HepG2 (cell line): ENCODE measurements around the gene HELZ. TPM values are rescaled to one million over a fixed set of nuclear protein-coding genes. Genes with fewer than 3 reads are reported as not detected.

Source experiments
- ATAC-seq: fragments of 200-7000 bp; cut with Tn5 transposase; 3 replicates; pipeline ENCODE4 v1.9.1; 2020; ENCODE audit warnings: mild to moderate bottlenecking, moderate library complexity
- BruUV-seq: library from RNA; stranded (reverse); fragments of 400-500 nt; replicated peaks from 2 replicates; lab custom pipeline; 2021; lab: Mats Ljungman, UMichigan
- CTCF ChIA-PET: fragments of 300-600 bp; formaldehyde crosslinking; extraction: SDS; loops from one replicate; lab custom pipeline; 2021; ENCODE audit warnings: low total read pairs, inconsistent platforms, low intra/inter-chr PET ratio; lab: Yijun Ruan, JAX
- POLR2A ChIA-PET: fragments of 350-600 bp; sonication (Branson Sonifier 250); formaldehyde crosslinking; loops from one replicate; lab custom pipeline; 2020; ENCODE audit warnings: antibody characterized with exemption, inconsistent platforms; lab: Yijun Ruan, JAX
- DNase-seq: peaks from one replicate; pipeline ENCODE4 v3.0.0-alpha.2; 2015; ENCODE audit warnings: low spot score
- FAIRE-seq: peaks from 3 replicates; lab custom pipeline; 2011; peaks lifted over from hg19 to GRCh38; lab: Jason Lieb, UNC
- H2AFZ ChIP-seq: one replicate; pipeline ENCODE4 v1.6.1; 2011; ENCODE audit warnings: low read length, inconsistent platforms
- H3K27ac ChIP-seq: fragments of 300-600 bp; 3 replicates; pipeline ENCODE4 v1.8.0; 2011; ENCODE audit warnings: mixed run types, mild to moderate bottlenecking, mixed read lengths, low read length, inconsistent platforms; ENCODE audit not compliant: insufficient read depth; ENCODE audit errors: extremely low read length
- H3K27me3 ChIP-seq, 2 experiments: fragments of 200-600 bp in 1 of 2; 2 replicates in 1 of 2; 3 replicates in 1 of 2; pipeline versions ENCODE4 v1.6.0 to v1.8.0; 2011; ENCODE audit warnings: low read length in 2 of 2, mild to moderate bottlenecking in 2 of 2, moderate library complexity in 2 of 2, inconsistent platforms in 1 of 2; ENCODE audit not compliant: insufficient read depth in 2 of 2, control insufficient read depth in 1 of 2
- H3K36me3 ChIP-seq, 2 experiments: fragments of 200-600 bp in 1 of 2; replicated peaks in 1 of 2; 2 replicates in 1 of 2; 3 replicates in 1 of 2; pipeline versions ENCODE4 v1.5.1 to v1.8.0; 2011; ENCODE audit warnings: low read length in 2 of 2, inconsistent platforms in 1 of 2; ENCODE audit not compliant: insufficient read depth in 2 of 2, control insufficient read depth in 1 of 2
- H3K4me1 ChIP-seq: 2 replicates; pipeline ENCODE4 v1.5.1; 2012; ENCODE audit warnings: low read length, inconsistent platforms; ENCODE audit not compliant: insufficient read depth
- H3K4me2 ChIP-seq: 2 replicates; pipeline ENCODE4 v1.6.0; 2011; ENCODE audit warnings: low read depth, low read length, inconsistent platforms
- H3K4me3 ChIP-seq, 3 experiments: fragments of 200-600 bp in 1 of 3; sonication (generic), shearing (Covaris generic) in 1 of 3; replicated peaks in 1 of 3; 2 replicates each; pipeline ENCODE4 v1.5.1; 2011 to 2016; ENCODE audit warnings: low read length in 3 of 3, inconsistent platforms in 2 of 3, low read depth in 2 of 3, mild to moderate bottlenecking in 2 of 3, control low read depth in 1 of 3, mixed read lengths in 1 of 3; ENCODE audit not compliant: insufficient read depth in 1 of 3
- H3K79me2 ChIP-seq: one replicate; pipeline ENCODE4 v1.6.1; 2011; ENCODE audit warnings: low read length, inconsistent platforms; ENCODE audit not compliant: insufficient read depth
- H3K9ac ChIP-seq: 2 replicates; pipeline ENCODE4 v1.6.0; 2011; ENCODE audit warnings: mild to moderate bottlenecking, low read depth, low read length, inconsistent platforms; ENCODE audit not compliant: insufficient read depth
- H3K9me3 ChIP-seq: 2 replicates; pipeline ENCODE4 v1.5.1; 2012; ENCODE audit warnings: mild to moderate bottlenecking, low read length
- H4K20me1 ChIP-seq: 2 replicates; pipeline ENCODE4 v1.6.0; 2011; ENCODE audit warnings: inconsistent platforms, mild to moderate bottlenecking, low read length, moderate library complexity; ENCODE audit not compliant: insufficient read depth
- ARNTL ChIP-seq: sonication (generic); formaldehyde crosslinking; IDR thresholded peaks from 2 replicates; pipeline ENCODE4 v1.4.0; 2020; ENCODE audit warnings: mild to moderate bottlenecking, missing genetic modification reagents
- HDAC6 ChIP-seq: fragments of 200-600 bp; sonication (generic); IDR thresholded peaks from 2 replicates; pipeline ENCODE4 v1.7.0; 2017; ENCODE audit warnings: mild to moderate bottlenecking, antibody characterized with exemption, low read length, low read depth
- NFYB ChIP-seq: sonication (generic); formaldehyde crosslinking; IDR thresholded peaks from 2 replicates; pipeline ENCODE4 v1.4.0; 2020; ENCODE audit warnings: missing genetic modification reagents
- PCBP2 ChIP-seq: fragments of 200-400 bp; formaldehyde crosslinking; optimal IDR thresholded peaks from 2 replicates; pipeline ENCODE3; 2018; ENCODE audit warnings: low read length, low read depth; ENCODE audit not compliant: poor library complexity, severe bottlenecking
- POLR2A ChIP-seq, 2 experiments: IDR thresholded peaks; 2 replicates each; pipeline ENCODE4 v1.6.1; 2011; ENCODE audit warnings: low read depth in 2 of 2, low read length in 2 of 2, mild to moderate bottlenecking in 1 of 2, moderate library complexity in 1 of 2; ENCODE audit not compliant: insufficient read depth in 1 of 2
- POLR2G ChIP-seq: fragments of 200-400 bp; formaldehyde crosslinking; IDR thresholded peaks from 2 replicates; pipeline ENCODE4 v1.6.1; 2018; ENCODE audit warnings: mild to moderate bottlenecking, low read depth, low read length, moderate library complexity
- SIX1 ChIP-seq: sonication (generic); formaldehyde crosslinking; IDR thresholded peaks from 2 replicates; pipeline ENCODE4 v1.4.0; 2020; ENCODE audit warnings: missing genetic modification reagents, borderline replicate concordance
- SKI ChIP-seq: fragments of 450-650 bp; IDR thresholded peaks from one replicate; pipeline ENCODE4 v1.6.1; 2018; ENCODE audit warnings: mild to moderate bottlenecking; ENCODE audit not compliant: partially characterized antibody
- TAF15 ChIP-seq: fragments of 200-400 bp; formaldehyde crosslinking; IDR thresholded peaks from one replicate; pipeline ENCODE4 v1.6.1; 2018; ENCODE audit warnings: mild to moderate bottlenecking, low read depth, low read length; ENCODE audit not compliant: poor library complexity, severe bottlenecking
- TOPORS ChIP-seq: sonication (generic); formaldehyde crosslinking; IDR thresholded peaks from 2 replicates; pipeline ENCODE4 v1.8.0; 2023; ENCODE audit warnings: mild to moderate bottlenecking, missing genetic modification reagents
- TRAFD1 ChIP-seq: sonication (generic); formaldehyde crosslinking; IDR thresholded peaks from 2 replicates; pipeline ENCODE4 v1.5.1; 2020; ENCODE audit warnings: missing genetic modification reagents, mild to moderate bottlenecking, borderline replicate concordance
- ZBTB7B ChIP-seq: sonication (generic); formaldehyde crosslinking; IDR thresholded peaks from 2 replicates; pipeline ENCODE4 v1.4.0; 2020; ENCODE audit warnings: missing genetic modification reagents
- ZNF326 ChIP-seq: sonication (generic); formaldehyde crosslinking; IDR thresholded peaks from 2 replicates; pipeline ENCODE4 v1.4.0; 2020; ENCODE audit warnings: missing genetic modification reagents, borderline replicate concordance
- ZNF530 ChIP-seq: sonication (generic); formaldehyde crosslinking; IDR thresholded peaks from 2 replicates; pipeline ENCODE4 v1.5.0; 2020; ENCODE audit warnings: low read depth, mild to moderate bottlenecking, missing genetic modification reagents
- ZNF549 ChIP-seq: sonication (generic); formaldehyde crosslinking; IDR thresholded peaks from 2 replicates; pipeline ENCODE4 v1.5.0; 2020; ENCODE audit warnings: missing genetic modification reagents
- ZNF629 ChIP-seq: sonication (generic); formaldehyde crosslinking; conservative IDR thresholded peaks from 2 replicates; pipeline ENCODE4 v1.5.0; 2020; ENCODE audit warnings: missing genetic modification reagents
- WGBS: methylation state at CpG from one replicate; pipeline ENCODE4 v1.1.6; 2017; ENCODE audit warnings: low lambda C conversion rate; 5-methylcytosine and 5-hydroxymethylcytosine counted together
- in situ Hi-C: cut with HindIII; loops from 2 replicates; pipeline ENCODE4 v1.10.0; 2017; ENCODE audit warnings: low pct_unique_long_range_greater_than_20kb; ENCODE audit not compliant: extremely low pct_ligation_motif_present
- intact Hi-C: fragments of 100-400 bp; cut with micrococcal nuclease; formaldehyde crosslinking; loops from one replicate; pipeline ENCODE4 v1.10.0; 2022; ENCODE audit not compliant: unreplicated experiment
- polyA plus RNA-seq, 8 experiments: library from polyadenylated mRNA; depleted of rRNA in 3 of 8; stranded (reverse) in 7 of 8; unstranded in 1 of 8; fragments of >200 nt; fragmentation: Illumina TruSeq in 4 of 8; extraction: Trizol in 4 of 8; gene quantifications; 2 replicates each; pipeline versions ENCODE4 v1.2.1 to v1.2.3, GENCODE V29; 2011 to 2016; ENCODE audit warnings: low read depth in 4 of 8, missing spikeins in 1 of 8, mixed read lengths in 1 of 8; ENCODE audit not compliant: insufficient read depth in 1 of 8
- total RNA-seq, 5 experiments: library from RNA; depleted of rRNA; stranded (reverse); fragments of >200 nt; fragmentation: Illumina TruSeq; extraction: Trizol; gene quantifications; 2 replicates each; pipeline ENCODE4 v1.2.3, GENCODE V29; 2016; ENCODE audit warnings: low read depth in 1 of 5

Gene HELZ
- total and polyA plus RNA-seq, 2 of the 13 experiments (the other 11 are each of a cell fraction or from before 2014, with no cell fraction given), result 35.3 to 52.4 TPM

- FAIRE-seq, result no peak
- Histone ChIP-seq H3K9me3 (no peaks in the 10 kb centered on the region), H3K9ac (no peak overlapping the region), H2AFZ (no peak overlapping the region), H3K4me1 (no peaks in the 10 kb centered on the region), H4K20me1 (no peaks in the 10 kb centered on the region), H3K27ac (no peak overlapping the region), H3K36me3 (no peaks in the 10 kb centered on the region), H3K4me3 (no peak overlapping the region), H3K4me2 (no peak overlapping the region), H3K27me3 (peaks cover 5 to 25% of the 10 kb centered on the region in 2 experiments; a peak in 3 of 5 replicates), H3K79me2 (no peaks in the 10 kb centered on the region)
- DNase-seq, result no peak
- ChIA-PET CTCF (no interaction called here), POLR2A (no interaction called here)
- intact Hi-C loops, result no loop called here
- WGBS, result 61% methylated on average over 18 of the region's 18 CpGs
- in situ Hi-C loops, result no loop called here
- no TSS peak for BruUV-seq
- TF ChIP-seq POLR2A (IDR thresholded peaks at IDR 0.05; ENCODE audit: insufficient read depth in 1 of 2, low read depth in 2 of 2, low read length in 2 of 2) (no peak), HDAC6 (no peak), ZBTB7B (CRISPR knock-in tag) (no peak), SIX1 (CRISPR knock-in tag) (no peak), NFYB (CRISPR knock-in tag) (no peak), ARNTL (CRISPR knock-in tag) (no peak)
- no peak for ATAC-seq
Observed at GRCh38 chr17:67056746-67057490, 188.1 kb downstream of the HELZ start.

GRCh38 chr17:67055811-67056745 is 188.9 kb downstream of the HELZ start:
- ATAC-seq (peak; percentile 39), FAIRE-seq (no peak), DNase-seq (no peak)
- no peaks in the 10 kb centered on the region for H3K79me2 ChIP-seq
- intact Hi-C loops, result no loop called here
- ChIA-PET POLR2A (no interaction called here), CTCF (no interaction called here)
- no peaks in the 10 kb centered on the region for H3K36me3 ChIP-seq
- BruUV-seq, result no TSS peak
- no peak overlapping the region for H3K4me2 ChIP-seq
- H3K27me3 ChIP-seq, result peaks cover 5 to 32% of the 10 kb centered on the region in 2 experiments; a peak in 3 of 5 replicates
- H3K9ac ChIP-seq, result no peak overlapping the region
- no peaks in the 10 kb centered on the region for H3K4me1 ChIP-seq
- WGBS, result 69% methylated on average over 29 of the region's 29 CpGs
- H3K27ac ChIP-seq, result no peak overlapping the region
- no peaks in the 10 kb centered on the region for H4K20me1 ChIP-seq
- H3K9me3 ChIP-seq, result no peaks in the 10 kb centered on the region
- no peak overlapping the region for H2AFZ ChIP-seq
- H3K4me3 ChIP-seq, result no peak overlapping the region
- in situ Hi-C loops, result no loop called here
- TF ChIP-seq SKI (no peak), POLR2G (no peak), ZNF549 (CRISPR knock-in tag) (no peak), TAF15 (no peak), TOPORS (no peak), TRAFD1 (CRISPR knock-in tag) (no peak), ZNF326 (CRISPR knock-in tag) (no peak), PCBP2 (no peak), ZNF629 (CRISPR knock-in tag) (no peak), ZNF530 (CRISPR knock-in tag) (no peak)
